B cell (primary cell): ENCODE measurements around the gene SPDYE1. TPM values are rescaled to one million over a fixed set of nuclear protein-coding genes. Genes with fewer than 3 reads are reported as not detected.

Source experiments
- ATAC-seq: fragments of 200-7000 bp; cut with Tn5 transposase; one replicate; pipeline ENCODE4 v1.10.0; 2021; ENCODE audit warnings: low read depth, mild to moderate bottlenecking, moderate number of reproducible peaks, moderate library complexity
- CTCF ChIA-PET: fragments of 350-600 bp; sonication (Branson Sonifier 250); formaldehyde crosslinking; loops from one replicate; lab custom pipeline; 2021; ENCODE audit warnings: antibody characterized with exemption, inconsistent platforms; lab: Charles Lee
- POLR2A ChIA-PET: fragments of 350-600 bp; sonication (Branson Sonifier 250); formaldehyde crosslinking; loops from one replicate; lab custom pipeline; 2021; ENCODE audit warnings: antibody characterized with exemption; lab: Charles Lee
- DNase-seq: peaks from one replicate; pipeline ENCODE4 v3.0.0; 2013
- H2AFZ ChIP-seq: 2 replicates; pipeline ENCODE4 v1.6.1; 2012; ENCODE audit warnings: mild to moderate bottlenecking, low read depth, low read length; ENCODE audit not compliant: insufficient read depth, poor library complexity, severe bottlenecking
- H3K27ac ChIP-seq, 2 donors: 1 replicate in 1 of 2; 2 replicates in 1 of 2; pipeline ENCODE4 v1.5.1; 2012 to 2013; ENCODE audit warnings: low read length in 2 of 2, mild to moderate bottlenecking in 2 of 2, moderate library complexity in 1 of 2
- H3K27me3 ChIP-seq, 4 experiments: fragments of 200-600 bp in 1 of 4; sonication (generic) in 1 of 4; replicated peaks in 1 of 4; 1 replicate in 2 of 4; 2 replicates in 2 of 4; pipeline versions ENCODE4 v1.6.1 to v1.7.0; 2013 to 2016; ENCODE audit warnings: low read length in 3 of 4, mild to moderate bottlenecking in 2 of 4, mixed read lengths in 1 of 4, moderate library complexity in 1 of 4; ENCODE audit not compliant: insufficient read depth in 4 of 4, control insufficient read depth in 3 of 4; ENCODE audit errors: control extremely low read depth in 1 of 4
- H3K36me3 ChIP-seq, 2 experiments: replicated peaks in 1 of 2; 1 replicate in 1 of 2; 2 replicates in 1 of 2; pipeline versions ENCODE4 v1.6.1 to v1.7.1; 2013; ENCODE audit warnings: low read length in 1 of 2; ENCODE audit not compliant: insufficient read depth in 2 of 2, control insufficient read depth in 1 of 2; ENCODE audit errors: control extremely low read depth in 1 of 2, extremely low read depth in 1 of 2
- H3K4me1 ChIP-seq, 2 donors: fragments of 200-600 bp in 1 of 2; sonication (generic) in 1 of 2; 1 replicate in 1 of 2; 2 replicates in 1 of 2; pipeline versions ENCODE4 v1.5.1 to v1.6.1; 2013 to 2017; ENCODE audit warnings: low read length in 2 of 2; ENCODE audit not compliant: control insufficient read depth in 2 of 2, insufficient read depth in 2 of 2
- H3K4me2 ChIP-seq: replicated peaks from 2 replicates; pipeline ENCODE3; 2012; ENCODE audit warnings: mild to moderate bottlenecking, low read depth, low read length; ENCODE audit not compliant: poor library complexity, severe bottlenecking
- H3K4me3 ChIP-seq, 5 experiments: fragments of 200-600 bp in 1 of 5; sonication (generic) in 1 of 5; 1 replicate in 3 of 5; 2 replicates in 2 of 5; pipeline versions ENCODE4 v1.5.1 to v1.7.0; 2011 to 2016; ENCODE audit warnings: low read length in 4 of 5, mild to moderate bottlenecking in 4 of 5, low read depth in 2 of 5, control low read depth in 1 of 5, moderate library complexity in 1 of 5; ENCODE audit not compliant: insufficient read depth in 1 of 5; ENCODE audit errors: control extremely low read depth in 1 of 5, extremely low read depth in 1 of 5
- H3K79me2 ChIP-seq: fragments of 200-600 bp; sonication (generic); one replicate; pipeline ENCODE4 v1.6.0; 2016; ENCODE audit warnings: low read length; ENCODE audit not compliant: control insufficient read depth, insufficient read depth
- H3K9ac ChIP-seq: fragments of 200-600 bp; sonication (generic); 2 replicates; pipeline ENCODE4 v1.6.1; 2017; ENCODE audit warnings: mild to moderate bottlenecking, low read length, moderate library complexity
- H3K9me3 ChIP-seq, 3 donors: one replicate each; pipeline versions ENCODE4 v1.6.1 to v1.7.1; 2013; ENCODE audit warnings: low read length in 2 of 3; ENCODE audit not compliant: control insufficient read depth in 2 of 3, insufficient read depth in 1 of 3; ENCODE audit errors: control extremely low read depth in 1 of 3
- H4K20me1 ChIP-seq: 2 replicates; pipeline ENCODE4 v1.6.0; 2012; ENCODE audit warnings: mild to moderate bottlenecking, low read length; ENCODE audit not compliant: insufficient read depth, control insufficient read depth, poor library complexity, severe bottlenecking
- H3K27ac Mint-ChIP-seq: one replicate; pipeline ENCODE4 v1.8.0; 2021; ENCODE audit warnings: mixed read lengths
- H3K27me3 Mint-ChIP-seq: one replicate; pipeline ENCODE4 v1.8.0; 2021; ENCODE audit warnings: mixed read lengths
- H3K4me1 Mint-ChIP-seq: one replicate; pipeline ENCODE4 v1.8.0; 2021; ENCODE audit warnings: mixed read lengths
- H3K4me3 Mint-ChIP-seq: one replicate; pipeline ENCODE4 v1.8.0; 2021; ENCODE audit warnings: mixed read lengths
- H3K9me3 Mint-ChIP-seq: one replicate; pipeline ENCODE4 v1.8.0; 2022; ENCODE audit warnings: mixed read lengths; ENCODE audit not compliant: insufficient read depth
- EZH2 ChIP-seq: IDR thresholded peaks from 2 replicates; pipeline ENCODE4 v1.6.1; 2012; ENCODE audit warnings: borderline replicate concordance, low read depth, mild to moderate bottlenecking, moderate library complexity, low read length; ENCODE audit not compliant: insufficient read depth, poor library complexity, severe bottlenecking
- WGBS: methylation state at CpG from one replicate; pipeline ENCODE4 v1.1.5; 2013; ENCODE audit warnings: missing lambda C conversion rate; ENCODE audit not compliant: insufficient coverage; 5-methylcytosine and 5-hydroxymethylcytosine counted together
- intact Hi-C: fragments of 100-400 bp; cut with micrococcal nuclease; formaldehyde crosslinking; loops from one replicate; pipeline ENCODE4 v1.10.0; 2022
- polyA plus RNA-seq: library from polyadenylated mRNA; depleted of rRNA; stranded (reverse); fragments of >200 nt; gene quantifications from 2 replicates; pipeline ENCODE4 v1.2.3, GENCODE V29; 2012
- total RNA-seq, 2 donors: library from RNA; stranded (reverse); fragments of 120-200 nt in 1 of 2; gene quantifications; 1 replicate in 1 of 2; 2 replicates in 1 of 2; pipeline versions ENCODE4 v1.2.3 to v1.2.4, GENCODE V29; 2013 to 2022
- TF ChIP-seq, protein P1 (sequence below): fragments of 200-600 bp; IDR thresholded peaks from one replicate; pipeline ENCODE4 v1.8.0; 2022; ENCODE audit warnings: antibody characterized with exemption, mild to moderate bottlenecking

Gene SPDYE1
- total and polyA plus RNA-seq, 2 donors (not counting 1 experiment from before 2014, with no cell fraction given), result 0.10 TPM; not detected in 1

DNA sequence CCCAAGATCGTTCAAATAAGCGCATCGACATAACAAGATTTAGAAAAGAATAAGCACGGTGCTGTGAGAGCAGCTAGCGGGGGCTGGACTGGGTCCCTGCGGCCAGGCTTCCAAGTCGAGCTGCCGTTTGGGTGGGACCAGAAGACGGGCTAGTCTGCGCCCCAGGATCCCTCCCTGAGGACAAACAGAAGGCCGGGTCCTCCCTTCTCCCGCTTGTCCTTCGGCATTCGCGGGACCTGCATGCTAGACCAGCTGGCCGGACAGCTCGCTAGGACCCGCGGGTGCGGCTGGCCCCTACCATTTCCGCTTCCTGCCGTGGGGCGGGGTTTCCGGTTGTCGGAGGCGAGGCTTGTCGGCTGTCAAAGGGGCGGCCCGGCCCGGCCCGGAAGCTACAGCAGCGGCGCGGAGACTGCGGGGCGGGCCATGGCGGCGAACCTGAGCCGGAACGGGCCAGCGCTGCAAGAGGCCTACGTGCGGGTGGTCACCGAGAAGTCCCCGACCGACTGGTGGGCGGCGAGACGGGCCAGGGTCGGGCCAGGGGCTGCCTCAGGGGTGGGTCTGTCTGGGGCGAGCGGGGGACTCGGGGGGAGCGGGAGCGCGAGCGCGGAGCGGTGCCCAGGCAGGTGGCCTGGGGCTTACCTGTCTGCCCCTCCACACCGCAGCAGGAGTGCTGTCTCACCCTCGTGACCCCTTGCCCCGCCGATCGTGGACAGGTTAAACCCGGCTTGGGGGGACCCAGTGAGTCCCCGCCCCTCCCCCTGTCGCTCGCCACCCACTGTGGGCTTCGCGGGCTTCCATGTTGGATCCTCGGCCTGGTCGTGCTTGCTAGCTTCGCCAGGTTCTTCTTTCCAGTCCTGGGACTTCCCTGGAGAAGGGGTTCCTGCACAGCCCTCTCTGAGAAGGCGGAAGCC, 46.9 kb downstream of the SPDYE1 start, which contains the start of gene DBNL:
Gene DBNL, plus strand, starts transcription at position 388 of the 911 bp plus-strand sequence. Its CDS starts 36 bp downstream, at position 424.
- intact Hi-C loops, result loop anchor here (1.0 to 10.0 kb wide), 3 partner anchors 25 to 980 kb away; partner anchors contain the start of gene POLM
- peaks cover 60% of the 10 kb centered on the region for H3K79me2 ChIP-seq
- H3K9me3 Mint-ChIP-seq, result no peaks in the 10 kb centered on the region
- peak; percentile 42 for ATAC-seq
- H3K27me3 Mint-ChIP-seq, result no peaks in the 10 kb centered on the region
- peak within 1 kb of the TSS; percentile 83 to 96 for H3K27ac ChIP-seq
- peaks cover 40% of the 10 kb centered on the region for H4K20me1 ChIP-seq
- CTCF ChIA-PET, result interaction anchor here (1.1 to 1.6 kb wide), 6 partner anchors 14 to 156 kb away, joined by 3 to 11 read pairs (median 4); partner anchors contain the start of gene YKT6
- peak within 1 kb of the TSS; percentile 93 for H3K4me2 ChIP-seq
- H3K4me3 ChIP-seq, result peak within 1 kb of the TSS; percentile 86 to 96 (median 91)
- POLR2A ChIA-PET, result interaction anchor here (0.5 to 2.4 kb wide), 8 partner anchors 15 to 964 kb away, joined by 3 to 15 read pairs (median 4); partner anchors contain the start of gene POLM
- H3K4me1 ChIP-seq, result peaks cover 51 to 60% of the 10 kb centered on the region in 2 donors
- H3K9me3 ChIP-seq, result no peaks in the 10 kb centered on the region
- H2AFZ ChIP-seq, result peak within 1 kb of the TSS; percentile 83
- under 1% methylated on average over 74 of the region's 74 CpGs for WGBS
- peaks cover 58% of the 10 kb centered on the region for H3K4me1 Mint-ChIP-seq
- no peaks in the 10 kb centered on the region for H3K27me3 ChIP-seq
- TF ChIP-seq, protein P1, sequence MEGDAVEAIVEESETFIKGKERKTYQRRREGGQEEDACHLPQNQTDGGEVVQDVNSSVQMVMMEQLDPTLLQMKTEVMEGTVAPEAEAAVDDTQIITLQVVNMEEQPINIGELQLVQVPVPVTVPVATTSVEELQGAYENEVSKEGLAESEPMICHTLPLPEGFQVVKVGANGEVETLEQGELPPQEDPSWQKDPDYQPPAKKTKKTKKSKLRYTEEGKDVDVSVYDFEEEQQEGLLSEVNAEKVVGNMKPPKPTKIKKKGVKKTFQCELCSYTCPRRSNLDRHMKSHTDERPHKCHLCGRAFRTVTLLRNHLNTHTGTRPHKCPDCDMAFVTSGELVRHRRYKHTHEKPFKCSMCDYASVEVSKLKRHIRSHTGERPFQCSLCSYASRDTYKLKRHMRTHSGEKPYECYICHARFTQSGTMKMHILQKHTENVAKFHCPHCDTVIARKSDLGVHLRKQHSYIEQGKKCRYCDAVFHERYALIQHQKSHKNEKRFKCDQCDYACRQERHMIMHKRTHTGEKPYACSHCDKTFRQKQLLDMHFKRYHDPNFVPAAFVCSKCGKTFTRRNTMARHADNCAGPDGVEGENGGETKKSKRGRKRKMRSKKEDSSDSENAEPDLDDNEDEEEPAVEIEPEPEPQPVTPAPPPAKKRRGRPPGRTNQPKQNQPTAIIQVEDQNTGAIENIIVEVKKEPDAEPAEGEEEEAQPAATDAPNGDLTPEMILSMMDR, result no peak
- no peak for TF ChIP-seq EZH2
- peak within 1 kb of the TSS; percentile 98 for H3K4me3 Mint-ChIP-seq
- H3K27ac Mint-ChIP-seq, result peak within 1 kb of the TSS; percentile 99
- H3K9ac ChIP-seq, result peak within 1 kb of the TSS; percentile 87
- DNase-seq, result peak; percentile 89
- peaks cover 0 to 21% of the 10 kb centered on the region in 2 experiments for H3K36me3 ChIP-seq
